ENCODE data around the gene SLITRK4.

DNA sequence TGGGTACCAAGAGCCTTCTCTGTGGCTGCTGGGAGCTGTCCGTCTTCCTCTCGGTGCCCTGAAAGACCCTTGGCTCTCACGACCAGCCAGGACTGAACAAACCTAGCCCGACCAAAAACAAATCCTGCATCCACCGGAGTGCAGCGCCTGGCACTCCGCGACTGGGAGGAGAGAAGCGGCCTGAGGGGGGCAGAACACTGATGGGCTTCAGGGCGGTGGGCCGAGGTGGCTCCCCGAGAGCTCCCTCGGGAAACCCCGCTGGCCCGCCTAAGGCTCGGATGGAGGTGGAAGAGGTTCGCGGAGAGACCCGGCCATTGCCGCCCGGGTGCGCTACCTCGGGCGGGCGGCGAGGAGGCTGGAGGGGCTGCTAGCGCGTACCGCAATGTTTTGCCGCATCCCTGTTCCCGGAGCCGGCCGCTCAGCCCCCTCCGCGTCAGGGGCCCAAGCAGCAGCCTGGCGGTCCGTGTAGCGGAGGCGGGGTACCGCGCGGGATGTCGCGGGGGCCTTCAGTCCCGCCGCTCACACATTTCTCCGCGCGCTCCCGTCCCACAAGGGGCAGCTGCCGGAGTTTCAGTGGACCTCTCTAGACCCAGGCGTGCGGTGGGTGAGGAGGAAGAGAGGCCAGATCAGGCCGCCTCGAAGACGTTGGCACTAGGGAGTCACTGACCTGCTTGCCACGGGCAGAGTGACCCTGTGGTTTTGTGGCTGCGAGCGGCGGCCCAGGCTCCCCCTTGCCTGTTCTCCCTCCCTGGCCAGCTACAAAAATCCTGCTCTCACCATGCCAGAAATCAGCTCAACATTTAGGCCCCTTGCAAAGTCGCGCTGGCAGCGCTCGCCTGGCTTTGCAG, 2.2 kb downstream of the SLITRK4 start:
- TF ChIP-seq, protein P1, sequence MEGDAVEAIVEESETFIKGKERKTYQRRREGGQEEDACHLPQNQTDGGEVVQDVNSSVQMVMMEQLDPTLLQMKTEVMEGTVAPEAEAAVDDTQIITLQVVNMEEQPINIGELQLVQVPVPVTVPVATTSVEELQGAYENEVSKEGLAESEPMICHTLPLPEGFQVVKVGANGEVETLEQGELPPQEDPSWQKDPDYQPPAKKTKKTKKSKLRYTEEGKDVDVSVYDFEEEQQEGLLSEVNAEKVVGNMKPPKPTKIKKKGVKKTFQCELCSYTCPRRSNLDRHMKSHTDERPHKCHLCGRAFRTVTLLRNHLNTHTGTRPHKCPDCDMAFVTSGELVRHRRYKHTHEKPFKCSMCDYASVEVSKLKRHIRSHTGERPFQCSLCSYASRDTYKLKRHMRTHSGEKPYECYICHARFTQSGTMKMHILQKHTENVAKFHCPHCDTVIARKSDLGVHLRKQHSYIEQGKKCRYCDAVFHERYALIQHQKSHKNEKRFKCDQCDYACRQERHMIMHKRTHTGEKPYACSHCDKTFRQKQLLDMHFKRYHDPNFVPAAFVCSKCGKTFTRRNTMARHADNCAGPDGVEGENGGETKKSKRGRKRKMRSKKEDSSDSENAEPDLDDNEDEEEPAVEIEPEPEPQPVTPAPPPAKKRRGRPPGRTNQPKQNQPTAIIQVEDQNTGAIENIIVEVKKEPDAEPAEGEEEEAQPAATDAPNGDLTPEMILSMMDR (IDR thresholded peaks at IDR 0.05 in 4 of 5, conservative IDR thresholded peaks at IDR 0.05 in 1 of 5): no peak
- TF ChIP-seq POLR2A (IDR thresholded peaks at IDR 0.05): no peak

Data from gastrocnemius medialis (tissue), 4 donors.